ENCODE data around the gene BBOX1.

DNA sequence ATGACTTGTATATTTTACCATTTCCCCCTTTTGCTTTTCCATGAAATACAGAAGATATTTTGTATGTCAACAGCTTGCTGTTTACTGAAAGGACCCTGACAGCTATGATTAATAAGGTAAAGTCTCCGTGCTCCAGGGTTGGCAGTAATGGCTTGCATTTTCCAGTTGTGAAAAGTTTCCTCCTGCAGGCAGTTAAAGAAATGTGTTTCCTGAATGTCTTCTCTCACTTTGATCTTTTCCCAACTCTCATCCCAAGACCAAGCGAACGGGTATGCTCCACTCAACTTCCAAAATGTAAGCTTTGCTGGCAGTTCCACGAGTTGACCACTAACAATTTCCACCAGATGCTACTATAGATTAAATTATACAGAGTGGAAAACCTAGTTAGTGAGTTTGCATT lies 37.8 kb upstream of the BBOX1 start:
- no peak for TF ChIP-seq ELK1 (IDR thresholded peaks at IDR 0.05; ENCODE audit: borderline replicate concordance, low read depth, low read length)
- no peak for TF ChIP-seq POLR2A (IDR thresholded peaks at IDR 0.05; ENCODE audit: low read depth, low read length)
- TF ChIP-seq CTCF (conservative IDR thresholded peaks at IDR 0.05; ENCODE audit: low read depth, low read length): no peak
- TF ChIP-seq RAD21 (IDR thresholded peaks at IDR 0.05; ENCODE audit: low read length): no peak
- TF ChIP-seq USF2 (IDR thresholded peaks at IDR 0.05; ENCODE audit: low read depth, low read length): no peak
- TF ChIP-seq MAFK (IDR thresholded peaks at IDR 0.05; ENCODE audit: low read depth, low read length): no peak
- TF ChIP-seq CEBPB (IDR thresholded peaks at IDR 0.05; ENCODE audit: low read depth, low read length): no peak
- TF ChIP-seq RCOR1 (IDR thresholded peaks at IDR 0.05; ENCODE audit: insufficient replicate concordance, low read length): no peak
- TF ChIP-seq BHLHE40 (IDR thresholded peaks at IDR 0.05; ENCODE audit: low read depth, low read length): no peak
- TF ChIP-seq FOS (IDR thresholded peaks at IDR 0.05; ENCODE audit: low read depth, low read length): no peak
- no peak for TF ChIP-seq MAZ (IDR thresholded peaks at IDR 0.05; ENCODE audit: borderline replicate concordance, low read depth, low read length)
- no peak for TF ChIP-seq SMC3 (IDR thresholded peaks at IDR 0.05; ENCODE audit: low read depth, low read length)

Data from IMR-90 (cell line).